ENCODE measurements around the gene ZSCAN31. TPM values are rescaled to one million over a fixed set of nuclear protein-coding genes. Genes with fewer than 3 reads are reported as not detected.

The ZSCAN31 gene
- total and polyA plus RNA-seq, 10 of the 15 experiments (the other 5 are each of a cell fraction or from before 2014, with no cell fraction given): 1.6 to 5.2 (median 2.9) TPM

DNA sequence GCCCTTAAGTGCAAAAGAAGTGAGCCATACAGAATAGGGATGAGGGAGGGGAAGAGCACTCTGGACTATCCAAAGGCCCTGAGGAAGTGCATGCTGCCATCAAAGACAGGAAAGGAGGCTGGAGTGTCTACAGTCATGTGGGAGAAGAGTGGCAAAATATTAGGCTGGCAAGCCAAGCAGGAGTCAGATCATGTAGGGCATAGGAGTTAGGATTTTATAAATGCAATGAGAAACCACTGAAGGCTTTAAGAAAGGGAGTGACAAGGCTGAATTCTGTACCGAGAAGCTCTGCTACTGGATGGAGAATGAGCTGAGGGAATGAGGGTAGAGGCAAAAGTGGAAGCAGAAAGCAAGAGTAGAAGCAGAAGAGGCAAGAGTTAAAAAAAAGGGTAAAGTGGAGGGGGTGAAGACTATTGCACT, 2.3 kb downstream of the ZSCAN31 start:
- WGBS (ENCODE audit: insufficient coverage, insufficient replicate concordance, low lambda C conversion rate, missing lambda C conversion rate): 86% methylated on average over 1 of the region's 1 CpG
- intact Hi-C loops (cut with micrococcal nuclease; ENCODE audit: unreplicated experiment): no loop called here

More for the DNA sequence above, 2.3 kb downstream of the ZSCAN31 start:
- Histone ChIP-seq H3K27ac (ENCODE audit: control insufficient read depth, insufficient read depth) (no peak overlapping the region), H3K4me2 (ENCODE audit: control insufficient read depth, insufficient read depth) (no peak overlapping the region), H3K9ac (ENCODE audit: control insufficient read depth, insufficient read depth, low read length) (no peak overlapping the region), H3K4me1 (ENCODE audit: control insufficient read depth, insufficient read depth, low read length) (peaks cover 14% of the 10 kb centered on the region), H4K20me1 (ENCODE audit: control insufficient read depth, insufficient read depth) (no peaks in the 10 kb centered on the region), H3K9me3 (replicated peaks; ENCODE audit: control insufficient read depth, insufficient read depth, low read length) (no peaks in the 10 kb centered on the region; the same call in 2 of the 3 replicates), H2AFZ (ENCODE audit: control insufficient read depth, low read depth, low read length) (no peak overlapping the region), H3K36me3 (ENCODE audit: control insufficient read depth in 2 of 2, insufficient read depth in 2 of 2, low read length in 1 of 2) (no peaks in the 10 kb centered on the region), H3K4me3 (no peak overlapping the region), H3K27me3 (replicated peaks in 1 of 2; ENCODE audit: control insufficient read depth in 2 of 2, insufficient read depth in 2 of 2, low read length in 1 of 2) (no peaks in the 10 kb centered on the region), H3K79me2 (ENCODE audit: control insufficient read depth, insufficient read depth, low read length) (no peaks in the 10 kb centered on the region)
- ATAC-seq (no peak), DNase-seq (ENCODE audit: low read depth, low spot score) (no peak), FAIRE-seq (no peak)
- in situ Hi-C loops (cut with MboI): loop anchor here (25.0 kb wide), 1 partner anchor 1671 kb away; the partner anchor contains the start of gene ZNF322
- BruUV-seq (replicated peaks): no TSS peak
- ChIA-PET SMC1A (ENCODE audit: uncharacterized antibody, unreplicated experiment) (interaction anchor here (0.7 to 1.3 kb wide), 5 partner anchors 9 to 68 kb away, joined by 3 to 4 read pairs (median 3); no protein-coding TSS in a partner anchor), CTCF (interaction anchor here (0.6 to 1.7 kb wide), 2 partner anchors 22 to 623 kb away, joined by 3 to 9 read pairs; no protein-coding TSS in a partner anchor), RAD21 (ENCODE audit: unreplicated experiment) (interaction anchor here (0.6 to 0.8 kb wide), 3 partner anchors 22 to 671 kb away, joined by 3 read pairs; no protein-coding TSS in a partner anchor), POLR2A (interaction anchor here (0.6 to 1.1 kb wide), 2 partner anchors 8 to 193 kb away, joined by 3 read pairs; no protein-coding TSS in a partner anchor)
- TF ChIP-seq, protein P1, sequence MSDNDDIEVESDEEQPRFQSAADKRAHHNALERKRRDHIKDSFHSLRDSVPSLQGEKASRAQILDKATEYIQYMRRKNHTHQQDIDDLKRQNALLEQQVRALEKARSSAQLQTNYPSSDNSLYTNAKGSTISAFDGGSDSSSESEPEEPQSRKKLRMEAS (IDR thresholded peaks at IDR 0.05; ENCODE audit: low read depth, low read length): no peak
- no peak for TF ChIP-seq RFX5 (IDR thresholded peaks at IDR 0.05; ENCODE audit: low read depth, low read length)
- no peak for TF ChIP-seq SRF (IDR thresholded peaks at IDR 0.05; ENCODE audit: low read depth in 2 of 2, low read length in 2 of 2)
- no peak for TF ChIP-seq NR2C2 (IDR thresholded peaks at IDR 0.05; ENCODE audit: borderline replicate concordance, control insufficient read depth, insufficient read length, low read depth)
- TF ChIP-seq DPF2 (IDR thresholded peaks at IDR 0.05): no peak
- TF ChIP-seq, protein P2, sequence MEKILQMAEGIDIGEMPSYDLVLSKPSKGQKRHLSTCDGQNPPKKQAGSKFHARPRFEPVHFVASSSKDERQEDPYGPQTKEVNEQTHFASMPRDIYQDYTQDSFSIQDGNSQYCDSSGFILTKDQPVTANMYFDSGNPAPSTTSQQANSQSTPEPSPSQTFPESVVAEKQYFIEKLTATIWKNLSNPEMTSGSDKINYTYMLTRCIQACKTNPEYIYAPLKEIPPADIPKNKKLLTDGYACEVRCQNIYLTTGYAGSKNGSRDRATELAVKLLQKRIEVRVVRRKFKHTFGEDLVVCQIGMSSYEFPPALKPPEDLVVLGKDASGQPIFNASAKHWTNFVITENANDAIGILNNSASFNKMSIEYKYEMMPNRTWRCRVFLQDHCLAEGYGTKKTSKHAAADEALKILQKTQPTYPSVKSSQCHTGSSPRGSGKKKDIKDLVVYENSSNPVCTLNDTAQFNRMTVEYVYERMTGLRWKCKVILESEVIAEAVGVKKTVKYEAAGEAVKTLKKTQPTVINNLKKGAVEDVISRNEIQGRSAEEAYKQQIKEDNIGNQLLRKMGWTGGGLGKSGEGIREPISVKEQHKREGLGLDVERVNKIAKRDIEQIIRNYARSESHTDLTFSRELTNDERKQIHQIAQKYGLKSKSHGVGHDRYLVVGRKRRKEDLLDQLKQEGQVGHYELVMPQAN (conservative IDR thresholded peaks at IDR 0.05): no peak
- no peak for TF ChIP-seq SUZ12 (IDR thresholded peaks at IDR 0.05; ENCODE audit: unreplicated experiment)
- no peak for TF ChIP-seq SPI1 (IDR thresholded peaks at IDR 0.05; ENCODE audit: borderline replicate concordance, insufficient read depth, low read depth, low read length)
- TF ChIP-seq ZSCAN29 (IDR thresholded peaks at IDR 0.05): no peak
- TF ChIP-seq MTA2 (IDR thresholded peaks at IDR 0.05; ENCODE audit: low read depth): no peak
- TF ChIP-seq, protein P3, sequence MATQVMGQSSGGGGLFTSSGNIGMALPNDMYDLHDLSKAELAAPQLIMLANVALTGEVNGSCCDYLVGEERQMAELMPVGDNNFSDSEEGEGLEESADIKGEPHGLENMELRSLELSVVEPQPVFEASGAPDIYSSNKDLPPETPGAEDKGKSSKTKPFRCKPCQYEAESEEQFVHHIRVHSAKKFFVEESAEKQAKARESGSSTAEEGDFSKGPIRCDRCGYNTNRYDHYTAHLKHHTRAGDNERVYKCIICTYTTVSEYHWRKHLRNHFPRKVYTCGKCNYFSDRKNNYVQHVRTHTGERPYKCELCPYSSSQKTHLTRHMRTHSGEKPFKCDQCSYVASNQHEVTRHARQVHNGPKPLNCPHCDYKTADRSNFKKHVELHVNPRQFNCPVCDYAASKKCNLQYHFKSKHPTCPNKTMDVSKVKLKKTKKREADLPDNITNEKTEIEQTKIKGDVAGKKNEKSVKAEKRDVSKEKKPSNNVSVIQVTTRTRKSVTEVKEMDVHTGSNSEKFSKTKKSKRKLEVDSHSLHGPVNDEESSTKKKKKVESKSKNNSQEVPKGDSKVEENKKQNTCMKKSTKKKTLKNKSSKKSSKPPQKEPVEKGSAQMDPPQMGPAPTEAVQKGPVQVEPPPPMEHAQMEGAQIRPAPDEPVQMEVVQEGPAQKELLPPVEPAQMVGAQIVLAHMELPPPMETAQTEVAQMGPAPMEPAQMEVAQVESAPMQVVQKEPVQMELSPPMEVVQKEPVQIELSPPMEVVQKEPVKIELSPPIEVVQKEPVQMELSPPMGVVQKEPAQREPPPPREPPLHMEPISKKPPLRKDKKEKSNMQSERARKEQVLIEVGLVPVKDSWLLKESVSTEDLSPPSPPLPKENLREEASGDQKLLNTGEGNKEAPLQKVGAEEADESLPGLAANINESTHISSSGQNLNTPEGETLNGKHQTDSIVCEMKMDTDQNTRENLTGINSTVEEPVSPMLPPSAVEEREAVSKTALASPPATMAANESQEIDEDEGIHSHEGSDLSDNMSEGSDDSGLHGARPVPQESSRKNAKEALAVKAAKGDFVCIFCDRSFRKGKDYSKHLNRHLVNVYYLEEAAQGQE (IDR thresholded peaks at IDR 0.05; ENCODE audit: low read depth, low read length): no peak
- no peak for TF ChIP-seq KAT2A (conservative IDR thresholded peaks at IDR 0.05; ENCODE audit: control insufficient read depth, low read depth, low read length)
- TF ChIP-seq, protein P4, sequence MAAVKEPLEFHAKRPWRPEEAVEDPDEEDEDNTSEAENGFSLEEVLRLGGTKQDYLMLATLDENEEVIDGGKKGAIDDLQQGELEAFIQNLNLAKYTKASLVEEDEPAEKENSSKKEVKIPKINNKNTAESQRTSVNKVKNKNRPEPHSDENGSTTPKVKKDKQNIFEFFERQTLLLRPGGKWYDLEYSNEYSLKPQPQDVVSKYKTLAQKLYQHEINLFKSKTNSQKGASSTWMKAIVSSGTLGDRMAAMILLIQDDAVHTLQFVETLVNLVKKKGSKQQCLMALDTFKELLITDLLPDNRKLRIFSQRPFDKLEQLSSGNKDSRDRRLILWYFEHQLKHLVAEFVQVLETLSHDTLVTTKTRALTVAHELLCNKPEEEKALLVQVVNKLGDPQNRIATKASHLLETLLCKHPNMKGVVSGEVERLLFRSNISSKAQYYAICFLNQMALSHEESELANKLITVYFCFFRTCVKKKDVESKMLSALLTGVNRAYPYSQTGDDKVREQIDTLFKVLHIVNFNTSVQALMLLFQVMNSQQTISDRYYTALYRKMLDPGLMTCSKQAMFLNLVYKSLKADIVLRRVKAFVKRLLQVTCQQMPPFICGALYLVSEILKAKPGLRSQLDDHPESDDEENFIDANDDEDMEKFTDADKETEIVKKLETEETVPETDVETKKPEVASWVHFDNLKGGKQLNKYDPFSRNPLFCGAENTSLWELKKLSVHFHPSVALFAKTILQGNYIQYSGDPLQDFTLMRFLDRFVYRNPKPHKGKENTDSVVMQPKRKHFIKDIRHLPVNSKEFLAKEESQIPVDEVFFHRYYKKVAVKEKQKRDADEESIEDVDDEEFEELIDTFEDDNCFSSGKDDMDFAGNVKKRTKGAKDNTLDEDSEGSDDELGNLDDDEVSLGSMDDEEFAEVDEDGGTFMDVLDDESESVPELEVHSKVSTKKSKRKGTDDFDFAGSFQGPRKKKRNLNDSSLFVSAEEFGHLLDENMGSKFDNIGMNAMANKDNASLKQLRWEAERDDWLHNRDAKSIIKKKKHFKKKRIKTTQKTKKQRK (IDR thresholded peaks at IDR 0.05; ENCODE audit: low read depth, low read length): no peak
- no peak for TF ChIP-seq BCL11A (IDR thresholded peaks at IDR 0.05; ENCODE audit: low read depth, low read length)

Data from GM12878 (cell line).